ENCODE data around the gene USP9X. TPM values are rescaled to one million over a fixed set of nuclear protein-coding genes. Genes with fewer than 3 reads are reported as not detected.

The USP9X gene
- total and polyA plus RNA-seq, 2 experiments from 2014 or later = 62.2 to 329 TPM

DNA sequence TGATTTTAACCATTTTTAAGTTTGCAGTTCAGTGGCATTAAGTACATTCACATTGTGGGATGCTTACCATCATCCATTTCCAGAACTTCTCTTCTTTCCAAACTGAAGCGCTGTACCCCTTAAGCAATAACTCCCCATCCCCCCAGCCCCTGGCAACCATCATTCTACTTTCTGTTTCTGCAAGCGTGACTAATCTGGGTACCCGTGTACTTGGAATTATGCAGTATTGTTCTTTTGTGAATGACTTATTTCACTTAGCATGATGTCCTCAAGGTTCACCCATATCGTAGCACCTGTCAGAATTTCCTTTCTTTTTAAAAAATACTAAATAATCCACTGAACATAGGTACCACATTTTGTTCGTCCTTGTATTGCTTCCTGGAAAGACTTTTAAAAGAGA lies 32.9 kb downstream of the USP9X start (continued):
- TF ChIP-seq, protein P1, sequence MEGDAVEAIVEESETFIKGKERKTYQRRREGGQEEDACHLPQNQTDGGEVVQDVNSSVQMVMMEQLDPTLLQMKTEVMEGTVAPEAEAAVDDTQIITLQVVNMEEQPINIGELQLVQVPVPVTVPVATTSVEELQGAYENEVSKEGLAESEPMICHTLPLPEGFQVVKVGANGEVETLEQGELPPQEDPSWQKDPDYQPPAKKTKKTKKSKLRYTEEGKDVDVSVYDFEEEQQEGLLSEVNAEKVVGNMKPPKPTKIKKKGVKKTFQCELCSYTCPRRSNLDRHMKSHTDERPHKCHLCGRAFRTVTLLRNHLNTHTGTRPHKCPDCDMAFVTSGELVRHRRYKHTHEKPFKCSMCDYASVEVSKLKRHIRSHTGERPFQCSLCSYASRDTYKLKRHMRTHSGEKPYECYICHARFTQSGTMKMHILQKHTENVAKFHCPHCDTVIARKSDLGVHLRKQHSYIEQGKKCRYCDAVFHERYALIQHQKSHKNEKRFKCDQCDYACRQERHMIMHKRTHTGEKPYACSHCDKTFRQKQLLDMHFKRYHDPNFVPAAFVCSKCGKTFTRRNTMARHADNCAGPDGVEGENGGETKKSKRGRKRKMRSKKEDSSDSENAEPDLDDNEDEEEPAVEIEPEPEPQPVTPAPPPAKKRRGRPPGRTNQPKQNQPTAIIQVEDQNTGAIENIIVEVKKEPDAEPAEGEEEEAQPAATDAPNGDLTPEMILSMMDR (conservative IDR thresholded peaks at IDR 0.05; ENCODE audit: low read depth in 2 of 2) = no peak
- TF ChIP-seq POLR2AphosphoS5 (IDR thresholded peaks at IDR 0.05; ENCODE audit: low read depth) = no peak

DNA sequence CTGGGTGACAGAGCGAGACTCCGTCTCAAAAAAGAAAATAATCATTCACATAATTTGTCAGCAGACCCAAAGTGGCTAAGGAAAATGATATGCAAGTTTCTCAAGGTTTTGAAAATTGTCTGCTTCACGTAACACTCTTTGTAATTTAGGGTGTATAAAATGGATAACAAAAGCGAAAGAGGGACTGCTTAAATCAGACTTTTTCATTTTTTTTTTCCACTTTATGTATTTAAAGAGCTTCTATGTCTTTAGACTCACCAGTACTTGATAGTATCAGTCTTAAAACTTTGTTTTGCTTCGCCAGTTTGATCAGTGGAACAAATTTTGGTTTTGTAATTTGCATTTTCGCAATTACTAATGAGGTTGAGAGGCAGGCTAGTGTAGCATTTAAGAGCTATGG lies 34.6 kb downstream of the USP9X start:
- no peaks in the 10 kb centered on the region for H3K36me3 ChIP-seq (ENCODE audit: insufficient read depth)
- peak overlapping the region; percentile 32; the same call in 1 of the 2 replicates for H3K4me3 ChIP-seq
- peaks cover 100% of the 10 kb centered on the region for H3K79me2 ChIP-seq (replicated peaks; ENCODE audit: insufficient read depth)
- Mint-ChIP-seq H3K27ac (no peak overlapping the region), H3K4me1 (peaks cover 60% of the 10 kb centered on the region), H3K36me3 (ENCODE audit: low read depth) (peaks cover 34% of the 10 kb centered on the region), H3K9me3 (no peaks in the 10 kb centered on the region; the same call in 2 of the 3 replicates), H3K27me3 (ENCODE audit: insufficient read depth, low read depth, poor library complexity) (peaks cover 16% of the 10 kb centered on the region), H3K4me3 (no peak overlapping the region)
- H3K4me2 ChIP-seq = peak overlapping the region; percentile 64
- H3K27me3 ChIP-seq (ENCODE audit: insufficient read depth) = no peaks in the 10 kb centered on the region
- no peak overlapping the region for H2AFZ ChIP-seq
- H3K27ac ChIP-seq (ENCODE audit: low read depth) = peak overlapping the region; percentile 32; the same call in 1 of the 2 replicates
- H3K4me1 ChIP-seq (ENCODE audit: insufficient read depth) = peaks cover 62% of the 10 kb centered on the region
- peaks cover 37% of the 10 kb centered on the region for H4K20me1 ChIP-seq (replicated peaks; ENCODE audit: insufficient read depth)
- no peaks in the 10 kb centered on the region for H3K9me2 ChIP-seq (ENCODE audit: insufficient read depth)
- ATAC-seq (no peak), DNase-seq (ENCODE audit: low spot score) (no peak)
- H3F3A ChIP-seq (replicated peaks; ENCODE audit: low read depth) = 0 out of 2 replicates have a peak, but pooled peaks cover 2% of the 10 kb centered on the region
- TF ChIP-seq STAT1 (IDR thresholded peaks at IDR 0.05; ENCODE audit: unreplicated experiment) (no peak), EZH2phosphoT487 (IDR thresholded peaks at IDR 0.05; ENCODE audit: unreplicated experiment) (no peak), POLR2AphosphoS5 (IDR thresholded peaks at IDR 0.05; ENCODE audit: low read depth) (no peak), ZNF114 (CRISPR knock-in tag; IDR thresholded peaks at IDR 0.05) (no peak), EZH2 (IDR thresholded peaks at IDR 0.05; ENCODE audit: low read depth, unreplicated experiment) (no peak), CREB1 (CRISPR knock-in tag; IDR thresholded peaks at IDR 0.05; ENCODE audit: low read depth) (no peak)
- TF ChIP-seq, protein P2, sequence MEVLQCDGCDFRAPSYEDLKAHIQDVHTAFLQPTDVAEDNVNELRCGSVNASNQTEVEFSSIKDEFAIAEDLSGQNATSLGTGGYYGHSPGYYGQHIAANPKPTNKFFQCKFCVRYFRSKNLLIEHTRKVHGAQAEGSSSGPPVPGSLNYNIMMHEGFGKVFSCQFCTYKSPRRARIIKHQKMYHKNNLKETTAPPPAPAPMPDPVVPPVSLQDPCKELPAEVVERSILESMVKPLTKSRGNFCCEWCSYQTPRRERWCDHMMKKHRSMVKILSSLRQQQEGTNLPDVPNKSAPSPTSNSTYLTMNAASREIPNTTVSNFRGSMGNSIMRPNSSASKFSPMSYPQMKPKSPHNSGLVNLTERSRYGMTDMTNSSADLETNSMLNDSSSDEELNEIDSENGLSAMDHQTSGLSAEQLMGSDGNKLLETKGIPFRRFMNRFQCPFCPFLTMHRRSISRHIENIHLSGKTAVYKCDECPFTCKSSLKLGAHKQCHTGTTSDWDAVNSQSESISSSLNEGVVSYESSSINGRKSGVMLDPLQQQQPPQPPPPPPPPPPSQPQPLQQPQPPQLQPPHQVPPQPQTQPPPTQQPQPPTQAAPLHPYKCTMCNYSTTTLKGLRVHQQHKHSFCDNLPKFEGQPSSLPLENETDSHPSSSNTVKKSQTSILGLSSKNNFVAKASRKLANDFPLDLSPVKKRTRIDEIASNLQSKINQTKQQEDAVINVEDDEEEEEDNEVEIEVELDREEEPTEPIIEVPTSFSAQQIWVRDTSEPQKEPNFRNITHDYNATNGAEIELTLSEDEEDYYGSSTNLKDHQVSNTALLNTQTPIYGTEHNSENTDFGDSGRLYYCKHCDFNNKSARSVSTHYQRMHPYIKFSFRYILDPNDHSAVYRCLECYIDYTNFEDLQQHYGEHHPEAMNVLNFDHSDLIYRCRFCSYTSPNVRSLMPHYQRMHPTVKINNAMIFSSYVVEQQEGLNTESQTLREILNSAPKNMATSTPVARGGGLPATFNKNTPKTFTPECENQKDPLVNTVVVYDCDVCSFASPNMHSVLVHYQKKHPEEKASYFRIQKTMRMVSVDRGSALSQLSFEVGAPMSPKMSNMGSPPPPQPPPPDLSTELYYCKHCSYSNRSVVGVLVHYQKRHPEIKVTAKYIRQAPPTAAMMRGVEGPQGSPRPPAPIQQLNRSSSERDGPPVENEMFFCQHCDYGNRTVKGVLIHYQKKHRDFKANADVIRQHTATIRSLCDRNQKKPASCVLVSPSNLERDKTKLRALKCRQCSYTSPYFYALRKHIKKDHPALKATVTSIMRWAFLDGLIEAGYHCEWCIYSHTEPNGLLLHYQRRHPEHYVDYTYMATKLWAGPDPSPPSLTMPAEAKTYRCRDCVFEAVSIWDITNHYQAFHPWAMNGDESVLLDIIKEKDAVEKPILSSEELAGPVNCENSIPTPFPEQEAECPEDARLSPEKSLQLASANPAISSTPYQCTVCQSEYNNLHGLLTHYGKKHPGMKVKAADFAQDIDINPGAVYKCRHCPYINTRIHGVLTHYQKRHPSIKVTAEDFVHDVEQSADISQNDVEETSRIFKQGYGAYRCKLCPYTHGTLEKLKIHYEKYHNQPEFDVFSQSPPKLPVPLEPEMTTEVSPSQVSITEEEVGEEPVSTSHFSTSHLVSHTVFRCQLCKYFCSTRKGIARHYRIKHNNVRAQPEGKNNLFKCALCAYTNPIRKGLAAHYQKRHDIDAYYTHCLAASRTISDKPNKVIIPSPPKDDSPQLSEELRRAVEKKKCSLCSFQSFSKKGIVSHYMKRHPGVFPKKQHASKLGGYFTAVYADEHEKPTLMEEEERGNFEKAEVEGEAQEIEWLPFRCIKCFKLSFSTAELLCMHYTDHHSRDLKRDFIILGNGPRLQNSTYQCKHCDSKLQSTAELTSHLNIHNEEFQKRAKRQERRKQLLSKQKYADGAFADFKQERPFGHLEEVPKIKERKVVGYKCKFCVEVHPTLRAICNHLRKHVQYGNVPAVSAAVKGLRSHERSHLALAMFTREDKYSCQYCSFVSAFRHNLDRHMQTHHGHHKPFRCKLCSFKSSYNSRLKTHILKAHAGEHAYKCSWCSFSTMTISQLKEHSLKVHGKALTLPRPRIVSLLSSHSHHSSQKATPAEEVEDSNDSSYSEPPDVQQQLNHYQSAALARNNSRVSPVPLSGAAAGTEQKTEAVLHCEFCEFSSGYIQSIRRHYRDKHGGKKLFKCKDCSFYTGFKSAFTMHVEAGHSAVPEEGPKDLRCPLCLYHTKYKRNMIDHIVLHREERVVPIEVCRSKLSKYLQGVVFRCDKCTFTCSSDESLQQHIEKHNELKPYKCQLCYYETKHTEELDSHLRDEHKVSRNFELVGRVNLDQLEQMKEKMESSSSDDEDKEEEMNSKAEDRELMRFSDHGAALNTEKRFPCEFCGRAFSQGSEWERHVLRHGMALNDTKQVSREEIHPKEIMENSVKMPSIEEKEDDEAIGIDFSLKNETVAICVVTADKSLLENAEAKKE (CRISPR knock-in tag; IDR thresholded peaks at IDR 0.05) = no peak
- TF ChIP-seq, protein P3, sequence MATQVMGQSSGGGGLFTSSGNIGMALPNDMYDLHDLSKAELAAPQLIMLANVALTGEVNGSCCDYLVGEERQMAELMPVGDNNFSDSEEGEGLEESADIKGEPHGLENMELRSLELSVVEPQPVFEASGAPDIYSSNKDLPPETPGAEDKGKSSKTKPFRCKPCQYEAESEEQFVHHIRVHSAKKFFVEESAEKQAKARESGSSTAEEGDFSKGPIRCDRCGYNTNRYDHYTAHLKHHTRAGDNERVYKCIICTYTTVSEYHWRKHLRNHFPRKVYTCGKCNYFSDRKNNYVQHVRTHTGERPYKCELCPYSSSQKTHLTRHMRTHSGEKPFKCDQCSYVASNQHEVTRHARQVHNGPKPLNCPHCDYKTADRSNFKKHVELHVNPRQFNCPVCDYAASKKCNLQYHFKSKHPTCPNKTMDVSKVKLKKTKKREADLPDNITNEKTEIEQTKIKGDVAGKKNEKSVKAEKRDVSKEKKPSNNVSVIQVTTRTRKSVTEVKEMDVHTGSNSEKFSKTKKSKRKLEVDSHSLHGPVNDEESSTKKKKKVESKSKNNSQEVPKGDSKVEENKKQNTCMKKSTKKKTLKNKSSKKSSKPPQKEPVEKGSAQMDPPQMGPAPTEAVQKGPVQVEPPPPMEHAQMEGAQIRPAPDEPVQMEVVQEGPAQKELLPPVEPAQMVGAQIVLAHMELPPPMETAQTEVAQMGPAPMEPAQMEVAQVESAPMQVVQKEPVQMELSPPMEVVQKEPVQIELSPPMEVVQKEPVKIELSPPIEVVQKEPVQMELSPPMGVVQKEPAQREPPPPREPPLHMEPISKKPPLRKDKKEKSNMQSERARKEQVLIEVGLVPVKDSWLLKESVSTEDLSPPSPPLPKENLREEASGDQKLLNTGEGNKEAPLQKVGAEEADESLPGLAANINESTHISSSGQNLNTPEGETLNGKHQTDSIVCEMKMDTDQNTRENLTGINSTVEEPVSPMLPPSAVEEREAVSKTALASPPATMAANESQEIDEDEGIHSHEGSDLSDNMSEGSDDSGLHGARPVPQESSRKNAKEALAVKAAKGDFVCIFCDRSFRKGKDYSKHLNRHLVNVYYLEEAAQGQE (IDR thresholded peaks at IDR 0.05; ENCODE audit: unreplicated experiment) = no peak
- TF ChIP-seq, protein P1 (conservative IDR thresholded peaks at IDR 0.05; ENCODE audit: low read depth in 2 of 2) = no peak
